RWPE1 (cell line): ENCODE measurements around the gene TCTN3.
"Not testable (repeated sequence)": the region's sequence is repeated elsewhere in the genome, so short reads cannot be mapped to it uniquely, and the experiment has no call there.

Experiments
- CTCF ChIA-PET: fragments of 350-600 bp; sonication (Branson Sonifier 250); formaldehyde crosslinking; extraction: SDS; loops from one replicate; lab custom pipeline; 2021; lab: Yijun Ruan, JAX
- POLR2A ChIA-PET: fragments of 400-600 bp; formaldehyde crosslinking; extraction: SDS; loops from one replicate; lab custom pipeline; 2020; ENCODE audit warnings: antibody characterized with exemption; ENCODE audit not compliant: low non-redundant PET; lab: Yijun Ruan, JAX
- DNase-seq: peaks from one replicate; pipeline ENCODE4 v3.0.0; 2012; ENCODE audit warnings: low spot score
- H3K27ac ChIP-seq: fragments of 450-650 bp; 2 replicates; pipeline ENCODE4 v1.5.1; 2017
- CTCF ChIP-seq: fragments of 450-650 bp; conservative IDR thresholded peaks from 2 replicates; pipeline ENCODE4 v1.5.1; 2017; ENCODE audit warnings: low read depth, mild to moderate bottlenecking

The TCTN3 gene

GRCh38 chr10:95730233-95730632, 36.5 kb upstream of the TCTN3 start:
- no peak overlapping the region for H3K27ac ChIP-seq
- ChIA-PET POLR2A (no interaction called here), CTCF (interaction anchor here (0.8 kb wide), 1 partner anchor 36 kb away, joined by 3 read pairs; no protein-coding TSS in a partner anchor)
- TF ChIP-seq CTCF = no peak
- DNase-seq = no peak

- ChIA-PET CTCF (interaction anchor here (0.7 to 0.8 kb wide), 2 partner anchors 13 to 36 kb away, joined by 3 read pairs; partner anchors contain the start of gene TCTN3), POLR2A (no interaction called here)
- no peak overlapping the region for H3K27ac ChIP-seq
- TF ChIP-seq CTCF = no peak
- DNase-seq = no peak
Measured at GRCh38 chr10:95729323-95730055, 35.8 kb upstream of the TCTN3 start.

- POLR2A ChIA-PET = no interaction called here
Measured at GRCh38 chr10:95728526-95728925, 34.8 kb upstream of the TCTN3 start.

GRCh38 chr10:95722496-95722895, 28.8 kb upstream of the TCTN3 start:
- DNase-seq, POLR2A ChIA-PET, CTCF ChIA-PET, H3K27ac ChIP-seq: not testable (repeated sequence)

More at GRCh38 chr10:95728526-95728925, 34.8 kb upstream of the TCTN3 start:
- H3K27ac ChIP-seq = no peak overlapping the region
- no peak for DNase-seq
- TF ChIP-seq CTCF = no peak
- CTCF ChIA-PET = interaction anchor here (0.6 to 1.0 kb wide), 3 partner anchors 12 to 112 kb away, joined by 3 to 5 read pairs (median 3); no protein-coding TSS in a partner anchor

GRCh38 chr10:95720745-95721144, 27.0 kb upstream of the TCTN3 start:
- DNase-seq, H3K27ac ChIP-seq, POLR2A ChIA-PET, CTCF ChIA-PET: not testable (repeated sequence)

GRCh38 chr10:95716866-95717265, 23.1 kb upstream of the TCTN3 start:
- no peak for DNase-seq
- CTCF ChIA-PET = interaction anchor here (0.9 to 1.3 kb wide), 2 partner anchors 22 to 127 kb away, joined by 3 to 7 read pairs; no protein-coding TSS in a partner anchor

GRCh38 chr10:95716466-95716865, 22.7 kb upstream of the TCTN3 start:
- CTCF ChIA-PET = interaction anchor here (0.6 to 1.3 kb wide), 3 partner anchors 13 to 127 kb away, joined by 3 to 7 read pairs (median 3); no protein-coding TSS in a partner anchor
- no peak overlapping the region for H3K27ac ChIP-seq
- TF ChIP-seq CTCF = no peak
- no peak for DNase-seq
- POLR2A ChIA-PET = no interaction called here

More at GRCh38 chr10:95716866-95717265, 23.1 kb upstream of the TCTN3 start:
- H3K27ac ChIP-seq = no peak overlapping the region
- TF ChIP-seq CTCF = no peak
- POLR2A ChIA-PET = interaction anchor here (0.6 kb wide), 1 partner anchor 168 kb away, joined by 8 read pairs; no protein-coding TSS in a partner anchor
